Endothelial cell of umbilical vein (primary cell): ENCODE measurements around the gene RASGRF1. TPM values are rescaled to one million over a fixed set of nuclear protein-coding genes. Genes with fewer than 3 reads are reported as not detected.

Experiments
- BruUV-seq: library from RNA; stranded (reverse); fragments of 400-500 nt; replicated peaks from 2 replicates; lab custom pipeline; 2021; lab: Mats Ljungman, UMichigan
- CTCF ChIA-PET: fragments of 300-600, 350-600 bp; sonication (Branson Sonifier 250); formaldehyde crosslinking; loops from one replicate; lab custom pipeline; 2021; ENCODE audit warnings: antibody characterized with exemption, inconsistent platforms; lab: Charles Lee
- POLR2A ChIA-PET: fragments of 300-600, 350-600 bp; sonication (Branson Sonifier 250); formaldehyde crosslinking; loops from one replicate; lab custom pipeline; 2021; ENCODE audit warnings: antibody characterized with exemption, inconsistent platforms; lab: Charles Lee
- DNase-seq: peaks from one replicate; pipeline ENCODE4 v3.0.0-alpha.2; 2011; ENCODE audit warnings: low read depth, low spot score
- FAIRE-seq: peaks from 2 replicates; lab custom pipeline; 2011; peaks lifted over from hg19 to GRCh38; lab: Jason Lieb, UNC
- H2AFZ ChIP-seq: 2 replicates; pipeline ENCODE4 v1.6.0; 2012; ENCODE audit warnings: low read depth, low read length, control low read depth, inconsistent platforms
- H3K27ac ChIP-seq: 2 replicates; pipeline ENCODE4 v1.5.1; 2011; ENCODE audit warnings: low read depth, mild to moderate bottlenecking, control low read depth, low read length, moderate library complexity; ENCODE audit not compliant: insufficient read depth
- H3K27me3 ChIP-seq, 2 experiments: 2 replicates each; pipeline versions ENCODE4 v1.6.0 to v1.6.1; 2011; ENCODE audit warnings: low read length in 2 of 2, mixed read lengths in 1 of 2; ENCODE audit not compliant: control insufficient read depth in 2 of 2, insufficient read depth in 2 of 2
- H3K36me3 ChIP-seq, 2 experiments: 2 replicates in 1 of 2; 3 replicates in 1 of 2; pipeline ENCODE4 v1.5.1; 2011; ENCODE audit warnings: low read length in 2 of 2, mild to moderate bottlenecking in 1 of 2, moderate library complexity in 1 of 2; ENCODE audit not compliant: control insufficient read depth in 2 of 2, insufficient read depth in 2 of 2; ENCODE audit errors: extremely low read depth in 1 of 2
- H3K4me1 ChIP-seq: 3 replicates; pipeline ENCODE4 v1.5.1; 2011; ENCODE audit warnings: mild to moderate bottlenecking, low read length; ENCODE audit not compliant: control insufficient read depth, insufficient read depth; ENCODE audit errors: extremely low read depth
- H3K4me2 ChIP-seq: 2 replicates; pipeline ENCODE4 v1.6.1; 2011; ENCODE audit warnings: low read length, control low read depth, mixed read lengths; ENCODE audit not compliant: insufficient read depth
- H3K4me3 ChIP-seq, 3 experiments: fragments of 200-600 bp in 1 of 3; sonication (generic), shearing (Covaris generic) in 1 of 3; replicated peaks in 1 of 3; 2 replicates each; pipeline ENCODE4 v1.5.1; 2011 to 2016; ENCODE audit warnings: control low read depth in 3 of 3, low read length in 3 of 3, mild to moderate bottlenecking in 2 of 3, inconsistent platforms in 1 of 3, low read depth in 1 of 3, moderate library complexity in 1 of 3; ENCODE audit not compliant: insufficient read depth in 1 of 3
- H3K79me2 ChIP-seq: 2 replicates; pipeline ENCODE4 v1.6.0; 2012; ENCODE audit warnings: low read length, inconsistent platforms; ENCODE audit not compliant: control insufficient read depth, insufficient read depth
- H3K9ac ChIP-seq: replicated peaks from 2 replicates; pipeline ENCODE3; 2011; ENCODE audit warnings: low read length, control low read depth; ENCODE audit not compliant: insufficient read depth; ENCODE audit errors: extremely low read depth
- H3K9me1 ChIP-seq: replicated peaks from 3 replicates; pipeline ENCODE4 v1.6.0; 2011; ENCODE audit warnings: mild to moderate bottlenecking, low read length; ENCODE audit not compliant: control insufficient read depth, insufficient read depth; ENCODE audit errors: extremely low read depth
- H3K9me3 ChIP-seq: replicated peaks from 2 replicates; pipeline ENCODE4 v1.5.1; 2012; ENCODE audit warnings: low read length, inconsistent platforms; ENCODE audit not compliant: control insufficient read depth, insufficient read depth
- H4K20me1 ChIP-seq: replicated peaks from 2 replicates; pipeline ENCODE3; 2011; ENCODE audit warnings: mild to moderate bottlenecking, low read length; ENCODE audit not compliant: control insufficient read depth, insufficient read depth; ENCODE audit errors: extremely low read depth
- CTCF ChIP-seq, 2 donors: IDR thresholded peaks; 1 replicate in 1 of 2; 2 replicates in 1 of 2; pipeline ENCODE4 v1.5.1; 2011; ENCODE audit warnings: low read length in 2 of 2, mild to moderate bottlenecking in 2 of 2, moderate library complexity in 2 of 2, control low read depth in 1 of 2, inconsistent platforms in 1 of 2, low read depth in 1 of 2; ENCODE audit not compliant: insufficient read depth in 1 of 2; ENCODE audit errors: extremely low read depth in 1 of 2
- EZH2 ChIP-seq: IDR thresholded peaks from 2 replicates; pipeline ENCODE4 v1.6.1; 2012; ENCODE audit warnings: borderline replicate concordance, low read depth, mild to moderate bottlenecking, moderate library complexity, low read length, inconsistent platforms; ENCODE audit not compliant: severe bottlenecking
- FOS ChIP-seq: IDR thresholded peaks from 2 replicates; pipeline ENCODE4 v1.6.1; 2011; ENCODE audit warnings: mild to moderate bottlenecking, low read length, moderate library complexity, borderline replicate concordance; ENCODE audit not compliant: insufficient read depth
- GATA2 ChIP-seq: IDR thresholded peaks from 2 replicates; pipeline ENCODE4 v1.7.0; 2011; ENCODE audit warnings: low read depth, mild to moderate bottlenecking, moderate library complexity, mixed read lengths, low read length; ENCODE audit not compliant: insufficient read length, insufficient read depth
- JUN ChIP-seq: IDR thresholded peaks from 2 replicates; pipeline ENCODE4 v1.6.1; 2011; ENCODE audit warnings: borderline replicate concordance, low read depth; ENCODE audit not compliant: insufficient read length, insufficient read depth
- MAX ChIP-seq: IDR thresholded peaks from 2 replicates; pipeline ENCODE4 v1.6.1; 2011; ENCODE audit not compliant: insufficient read depth, insufficient read length
- MYC ChIP-seq: IDR thresholded peaks from one replicate; pipeline ENCODE4 v1.6.1; 2011; ENCODE audit warnings: mild to moderate bottlenecking, low read depth, low read length
- POLR2A ChIP-seq: IDR thresholded peaks from 2 replicates; pipeline ENCODE4 v1.6.1; 2012; ENCODE audit warnings: low read depth, mild to moderate bottlenecking, control low read depth, low read length
- POLR2AphosphoS5 ChIP-seq: IDR thresholded peaks from 2 replicates; pipeline ENCODE4 v1.6.1; 2012; ENCODE audit warnings: low read depth, mild to moderate bottlenecking, control low read depth, low read length, moderate library complexity; ENCODE audit not compliant: insufficient read depth
- dilution Hi-C: fragments of 300-500 bp; cut with MboI; formaldehyde crosslinking; loops from one replicate; pipeline ENCODE4 v1.15.0; 2019; ENCODE audit warnings: low sequenced_read_pairs; ENCODE audit not compliant: extremely low pct_ligation_motif_present
- intact Hi-C: fragments of 100-400 bp; cut with micrococcal nuclease; formaldehyde crosslinking; loops from one replicate; pipeline ENCODE4 v1.10.0; 2022
- polyA plus RNA-seq, 4 experiments: library from polyadenylated mRNA; depleted of rRNA in 3 of 4; stranded (reverse) in 3 of 4; unstranded in 1 of 4; fragments of >200 nt; gene quantifications; 2 replicates each; pipeline versions ENCODE4 v1.2.1 to v1.2.3, GENCODE V29; 2011 to 2012; ENCODE audit warnings: missing spikeins in 1 of 4
- total RNA-seq: library from RNA; stranded (reverse); gene quantifications from 2 replicates; pipeline ENCODE4 v1.2.3, GENCODE V29; 2021

Gene RASGRF1
- total and polyA plus RNA-seq, 2 donors (not counting 3 experiments of a cell fraction or from before 2014, with no cell fraction given), result 0.04 TPM; not detected in 1

GRCh38 chr15:79117442-79118204 is 27.0 kb upstream of the RASGRF1 start:
- no peak overlapping the region for H3K9ac ChIP-seq
- H2AFZ ChIP-seq, result no peak overlapping the region
- H3K4me2 ChIP-seq, result no peak overlapping the region
- DNase-seq, result no peak
- intact Hi-C loops, result no loop called here
- H4K20me1 ChIP-seq, result no peaks in the 10 kb centered on the region
- no peaks in the 10 kb centered on the region for H3K36me3 ChIP-seq
- dilution Hi-C loops, result no loop called here
- H3K4me3 ChIP-seq, result no peak overlapping the region
- BruUV-seq, result no TSS peak
- TF ChIP-seq POLR2AphosphoS5 (no peak), GATA2 (no peak), MYC (no peak), POLR2A (no peak), MAX (no peak), EZH2 (no peak), FOS (no peak), JUN (no peak), CTCF (IDR thresholded peaks at IDR 0.05; ENCODE audit: extremely low read depth in 1 of 2, insufficient read depth in 1 of 2, low read depth in 1 of 2, low read length in 2 of 2) (no peak)
- H3K27ac ChIP-seq, result no peak overlapping the region
- POLR2A ChIA-PET, result no interaction called here
- no peaks in the 10 kb centered on the region for H3K9me1 ChIP-seq
- H3K9me3 ChIP-seq, result no peaks in the 10 kb centered on the region
- H3K79me2 ChIP-seq, result no peaks in the 10 kb centered on the region
- no peaks in the 10 kb centered on the region for H3K27me3 ChIP-seq
- CTCF ChIA-PET, result interaction anchor here (1.2 kb wide), 1 partner anchor 90 kb away, joined by 3 read pairs; no protein-coding TSS in a partner anchor
- no peak for FAIRE-seq
- H3K4me1 ChIP-seq, result no peaks in the 10 kb centered on the region
